NT2/D1 (cell line): Measurements from ENCODE around the gene PSMD10.

Source experiments
- DNase-seq: peaks from one replicate; pipeline ENCODE4 v3.0.0-alpha.2; 2011; ENCODE audit warnings: low read depth, low spot score
- H3K27me3 ChIP-seq: 2 replicates; pipeline ENCODE4 v1.6.0; 2011; ENCODE audit warnings: mild to moderate bottlenecking; ENCODE audit not compliant: insufficient read length, insufficient read depth
- H3K36me3 ChIP-seq: 2 replicates; pipeline ENCODE4 v1.6.1; 2011; ENCODE audit warnings: mild to moderate bottlenecking, low read length, mixed read lengths; ENCODE audit not compliant: insufficient read depth, insufficient read length
- H3K4me1 ChIP-seq: 2 replicates; pipeline ENCODE4 v1.5.1; 2011; ENCODE audit not compliant: insufficient read depth, insufficient read length
- H3K4me3 ChIP-seq: 2 replicates; pipeline ENCODE4 v1.5.1; 2011; ENCODE audit warnings: low read depth; ENCODE audit not compliant: insufficient read length
- H3K9ac ChIP-seq: 2 replicates; pipeline ENCODE4 v1.6.0; 2011; ENCODE audit warnings: low read depth; ENCODE audit not compliant: insufficient read length
- H3K9me3 ChIP-seq: 2 replicates; pipeline ENCODE4 v1.5.1; 2011; ENCODE audit warnings: mild to moderate bottlenecking, low read length; ENCODE audit not compliant: insufficient read depth
- SUZ12 ChIP-seq: IDR thresholded peaks from 2 replicates; pipeline ENCODE4 v1.6.1; 2011; ENCODE audit not compliant: insufficient read length, insufficient read depth; ENCODE audit errors: extremely low read depth
- YY1 ChIP-seq: IDR thresholded peaks from 2 replicates; pipeline ENCODE4 v1.6.1; 2011; ENCODE audit not compliant: insufficient read length, insufficient read depth
- ZNF274 ChIP-seq: IDR thresholded peaks from 2 replicates; pipeline ENCODE4 v1.6.1; 2011; ENCODE audit warnings: mild to moderate bottlenecking, low read depth, low read length

The PSMD10 gene

DNA sequence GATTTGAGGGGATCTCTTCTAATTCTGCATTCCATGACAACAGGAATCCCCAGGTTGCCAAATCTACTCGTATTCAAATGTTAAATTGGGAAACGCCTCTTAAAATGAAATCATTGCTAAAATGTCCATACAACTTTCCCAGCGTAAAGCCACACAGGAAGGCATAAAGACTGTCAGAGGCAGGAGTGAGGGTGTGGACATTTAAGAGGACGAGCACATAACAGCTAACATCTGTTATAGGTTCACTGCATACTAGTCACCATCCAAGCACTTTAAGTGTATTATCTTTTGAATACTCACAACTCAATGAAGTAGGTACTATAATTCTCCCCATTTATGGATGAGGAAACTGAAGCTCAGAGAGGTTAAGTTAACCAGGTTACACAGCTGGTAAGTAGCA, 35.8 kb upstream of the PSMD10 start:
- Histone ChIP-seq H3K4me1 (no peaks in the 10 kb centered on the region), H3K9me3 (no peaks in the 10 kb centered on the region), H3K27me3 (no peaks in the 10 kb centered on the region), H3K36me3 (peaks cover 4% of the 10 kb centered on the region), H3K9ac (no peak overlapping the region), H3K4me3 (no peak overlapping the region)
- no peak for DNase-seq
- no peak for TF ChIP-seq ZNF274
- no peak for TF ChIP-seq YY1
- TF ChIP-seq SUZ12 = no peak

DNA sequence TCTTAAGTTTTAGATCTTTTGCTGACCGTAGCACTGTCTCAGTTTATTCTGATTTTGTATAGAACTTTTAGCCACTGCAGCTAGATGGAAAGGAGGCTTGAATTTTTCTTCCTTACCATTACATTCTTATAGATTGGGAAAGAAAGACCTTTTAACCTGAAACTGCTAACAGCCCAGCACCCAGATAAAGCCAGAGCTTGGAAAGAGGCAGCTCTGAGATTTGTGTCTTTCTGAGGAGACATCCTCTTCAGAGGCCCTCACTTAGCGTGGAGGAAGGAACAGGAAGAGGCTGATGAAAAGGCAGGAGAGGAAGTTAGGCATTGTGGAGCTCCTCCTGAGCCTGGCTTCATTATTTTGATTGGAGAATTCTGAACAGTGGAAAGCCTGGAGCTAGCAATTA, 35.3 kb upstream of the PSMD10 start:
- H3K4me1 ChIP-seq = no peaks in the 10 kb centered on the region
- no peak overlapping the region for H3K9ac ChIP-seq
- H3K4me3 ChIP-seq = no peak overlapping the region
- no peaks in the 10 kb centered on the region for H3K27me3 ChIP-seq
- H3K36me3 ChIP-seq = peaks cover 3% of the 10 kb centered on the region
- TF ChIP-seq YY1 (no peak), SUZ12 (no peak), ZNF274 (no peak)
- no peak for DNase-seq
- H3K9me3 ChIP-seq = no peaks in the 10 kb centered on the region

DNA sequence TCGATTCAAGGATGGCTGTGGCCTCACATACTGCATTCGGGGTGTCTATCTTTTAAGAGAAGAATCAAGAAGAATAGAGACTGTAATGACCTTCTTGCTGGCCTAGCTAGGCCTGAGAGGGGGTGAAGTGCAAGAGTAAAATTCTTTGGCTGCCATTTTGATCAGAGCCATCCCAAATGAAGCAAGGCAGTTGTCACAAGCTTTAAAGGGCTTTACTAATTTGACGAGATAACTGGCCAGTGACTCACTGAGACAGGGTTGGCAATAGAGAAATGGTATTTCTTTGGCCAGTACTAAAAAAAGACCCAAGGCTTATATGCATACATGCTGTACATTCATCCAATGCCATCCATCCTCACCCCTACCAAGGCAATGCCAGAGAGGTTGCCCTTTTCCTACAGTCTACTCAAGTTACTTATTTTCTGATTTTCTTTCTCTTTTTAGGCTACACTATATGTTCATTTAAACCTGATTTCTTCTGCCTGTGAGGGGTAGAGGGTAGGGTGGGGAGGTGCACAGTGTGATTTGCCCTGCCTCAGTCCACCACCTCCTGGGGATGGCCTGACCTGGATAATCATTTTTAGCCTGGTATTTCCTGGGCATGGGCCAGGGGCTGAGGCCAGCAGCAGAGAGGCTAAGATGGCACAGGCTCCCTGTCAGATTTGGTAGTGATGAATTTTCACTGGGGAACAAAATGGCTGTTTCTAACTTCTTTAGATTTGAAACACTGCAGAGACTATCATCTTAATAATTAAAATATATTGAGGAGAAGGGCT, 32.4 kb upstream of the PSMD10 start:
- no peak for DNase-seq
- Histone ChIP-seq H3K4me3 (no peak overlapping the region), H3K9ac (no peak overlapping the region), H3K36me3 (peaks cover 2% of the 10 kb centered on the region), H3K27me3 (no peaks in the 10 kb centered on the region), H3K4me1 (no peaks in the 10 kb centered on the region), H3K9me3 (no peaks in the 10 kb centered on the region)
- TF ChIP-seq SUZ12 = no peak
- no peak for TF ChIP-seq ZNF274
- no peak for TF ChIP-seq YY1

DNA sequence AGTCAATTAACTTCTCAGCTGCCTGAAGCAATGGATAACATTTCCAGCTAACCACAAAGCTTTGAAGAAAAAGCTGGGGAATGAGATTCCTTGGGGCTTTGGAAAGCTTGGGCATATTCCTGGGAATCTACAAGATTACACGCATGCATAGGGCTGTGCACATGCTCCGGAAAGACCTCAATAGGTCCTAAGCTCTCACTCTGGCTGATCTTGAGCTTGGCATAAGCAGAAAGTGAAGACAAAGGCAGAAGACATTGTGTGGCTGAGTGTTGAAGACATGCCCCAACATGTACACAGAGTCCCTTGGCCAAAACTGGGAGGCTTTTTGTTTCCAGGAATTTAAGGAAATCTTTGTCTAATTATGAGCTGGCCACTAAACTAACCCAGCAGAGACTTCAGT, 31.4 kb upstream of the PSMD10 start:
- Histone ChIP-seq H3K36me3 (no peaks in the 10 kb centered on the region), H3K9me3 (no peaks in the 10 kb centered on the region), H3K4me1 (no peaks in the 10 kb centered on the region), H3K27me3 (no peaks in the 10 kb centered on the region), H3K4me3 (no peak overlapping the region), H3K9ac (no peak overlapping the region)
- DNase-seq = no peak
- TF ChIP-seq YY1 = no peak
- TF ChIP-seq SUZ12 = no peak
- TF ChIP-seq ZNF274 = no peak

DNA sequence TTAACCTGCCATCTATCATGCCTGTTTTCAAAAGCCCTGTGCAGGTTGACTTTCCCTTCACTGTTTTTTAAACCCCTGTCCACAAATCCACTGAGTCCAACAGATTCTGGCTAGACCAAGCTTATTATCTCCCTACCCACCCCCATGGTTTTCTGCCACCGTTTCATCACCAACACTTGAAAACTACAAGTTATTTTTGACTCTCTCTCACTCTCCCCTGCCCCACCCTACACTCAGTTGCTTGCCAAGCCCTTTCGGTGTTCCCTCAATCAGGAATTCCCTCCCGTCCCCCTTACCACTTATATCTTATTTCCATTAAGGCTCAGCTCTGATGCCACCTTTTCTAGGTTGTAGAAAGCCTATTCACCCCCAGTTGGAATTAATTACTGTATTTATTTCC, 29.9 kb upstream of the PSMD10 start:
- Histone ChIP-seq H3K4me3 (no peak overlapping the region), H3K27me3 (no peaks in the 10 kb centered on the region), H3K9me3 (no peaks in the 10 kb centered on the region), H3K9ac (no peak overlapping the region), H3K4me1 (no peaks in the 10 kb centered on the region), H3K36me3 (no peaks in the 10 kb centered on the region)
- no peak for TF ChIP-seq SUZ12
- DNase-seq = no peak

DNA sequence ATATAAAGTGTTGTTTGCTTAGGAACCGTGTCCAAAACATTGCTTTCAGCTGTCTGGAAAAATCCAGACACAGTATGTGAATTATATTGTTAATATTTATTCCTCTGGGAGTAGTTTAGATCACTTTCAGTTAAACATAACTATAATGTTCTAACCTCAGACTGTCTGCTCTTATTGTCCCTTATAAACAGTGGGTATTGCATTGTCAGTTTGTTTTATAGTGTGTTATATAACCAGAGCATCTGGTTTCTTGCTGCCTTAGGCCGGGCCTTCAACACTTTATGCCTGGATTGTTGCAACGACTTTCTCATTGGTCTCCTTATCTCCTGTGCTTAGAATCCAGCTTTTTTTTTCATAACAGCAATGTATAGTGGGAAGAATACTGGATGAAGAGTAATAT, 26.6 kb upstream of the PSMD10 start:
- Histone ChIP-seq H3K4me1 (no peaks in the 10 kb centered on the region), H3K36me3 (no peaks in the 10 kb centered on the region), H3K9ac (no peak overlapping the region), H3K27me3 (no peaks in the 10 kb centered on the region), H3K4me3 (no peak overlapping the region), H3K9me3 (no peaks in the 10 kb centered on the region)
- TF ChIP-seq YY1 (no peak), ZNF274 (no peak), SUZ12 (no peak)
- DNase-seq = no peak

DNA sequence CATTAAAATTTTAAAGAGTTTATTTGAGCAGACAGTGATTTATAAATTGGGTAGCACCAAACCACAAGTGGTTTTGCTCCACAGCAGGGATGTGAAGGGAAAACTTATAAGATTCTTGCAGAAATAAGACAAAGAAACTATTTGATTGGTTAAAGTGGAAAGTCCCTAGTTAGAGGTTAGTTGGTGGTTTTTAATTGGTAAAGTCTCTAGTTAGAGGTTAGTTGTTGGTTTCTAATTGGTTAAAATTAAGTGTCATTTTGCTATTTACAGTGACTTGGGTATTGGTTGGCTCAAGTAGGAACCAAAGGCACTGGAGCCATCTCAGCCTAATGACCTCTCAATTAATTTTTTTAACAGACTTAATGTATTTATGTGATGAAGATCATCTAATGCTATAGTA, 23.2 kb upstream of the PSMD10 start:
- DNase-seq = no peak
- Histone ChIP-seq H3K9ac (no peak overlapping the region), H3K36me3 (no peaks in the 10 kb centered on the region), H3K4me1 (no peaks in the 10 kb centered on the region), H3K9me3 (no peaks in the 10 kb centered on the region), H3K27me3 (no peaks in the 10 kb centered on the region), H3K4me3 (no peak overlapping the region)
- TF ChIP-seq YY1 (no peak), ZNF274 (no peak), SUZ12 (no peak)
